A673 (cell line): ENCODE measurements around the gene ISG15. TPM values are rescaled to one million over a fixed set of nuclear protein-coding genes. Genes with fewer than 3 reads are reported as not detected.
A peak's percentile ranks its signal among the peaks of the same experiment; 100 is the strongest.

ENCODE experiments used
- BruUV-seq: library from RNA; stranded (reverse); fragments of 400-500 nt; replicated peaks from 2 replicates; lab custom pipeline; 2021; lab: Mats Ljungman, UMichigan
- CTCF ChIA-PET: fragments of 300-600 bp; sonication (Branson Sonifier 250); formaldehyde crosslinking; loops from one replicate; lab custom pipeline; 2022; ENCODE audit warnings: antibody characterized with exemption; lab: Charles Lee
- POLR2A ChIA-PET: fragments of 300-600 bp; sonication (Branson Sonifier 250); formaldehyde crosslinking; loops from one replicate; lab custom pipeline; 2022; ENCODE audit warnings: antibody characterized with exemption; ENCODE audit not compliant: low non-redundant PET; lab: Charles Lee
- DNase-seq: peaks from one replicate; pipeline ENCODE4 v3.0.0-alpha.2; 2015; ENCODE audit warnings: low spot score
- H3K27ac ChIP-seq: fragments of 200-600 bp; sonication (generic); 2 replicates; pipeline ENCODE4 v1.5.1; 2016; ENCODE audit warnings: mixed run types, low read depth, mild to moderate bottlenecking, mixed read lengths, antibody characterized with exemption, low read length; ENCODE audit not compliant: poor library complexity, severe bottlenecking
- H3K27me3 ChIP-seq: fragments of 200-600 bp; sonication (generic); replicated peaks from 2 replicates; pipeline ENCODE4 v1.6.1; 2017; ENCODE audit warnings: mixed run types, low read depth, mild to moderate bottlenecking, mixed read lengths, antibody characterized with exemption, low read length; ENCODE audit not compliant: insufficient read depth, poor library complexity
- H3K36me3 ChIP-seq: fragments of 200-600 bp; sonication (generic); 2 replicates; pipeline ENCODE4 v1.6.1; 2016; ENCODE audit warnings: mixed run types, mild to moderate bottlenecking, mixed read lengths, antibody characterized with exemption, low read length; ENCODE audit not compliant: insufficient read depth, poor library complexity, severe bottlenecking
- H3K4me1 ChIP-seq: fragments of 200-600 bp; sonication (generic); 2 replicates; pipeline ENCODE4 v1.6.1; 2017; ENCODE audit warnings: mixed run types, mild to moderate bottlenecking, mixed read lengths, antibody characterized with exemption, low read length; ENCODE audit not compliant: insufficient read depth, poor library complexity, severe bottlenecking
- H3K4me3 ChIP-seq: fragments of 200-600 bp; sonication (generic); 2 replicates; pipeline ENCODE4 v1.5.1; 2016; ENCODE audit warnings: low read depth, mixed run types, mild to moderate bottlenecking, mixed read lengths, low read length; ENCODE audit not compliant: poor library complexity, severe bottlenecking
- H3K9me3 ChIP-seq: fragments of 200-600 bp; sonication (generic); 2 replicates; pipeline ENCODE4 v1.6.1; 2016; ENCODE audit warnings: mixed run types, low read depth, mild to moderate bottlenecking, mixed read lengths, antibody characterized with exemption, low read length; ENCODE audit not compliant: poor library complexity, severe bottlenecking
- EZH2 ChIP-seq: fragments of 200-600 bp; sonication (generic); IDR thresholded peaks from 2 replicates; pipeline ENCODE4 v1.6.1; 2017; ENCODE audit warnings: borderline replicate concordance, low read depth, mild to moderate bottlenecking, mixed read lengths, antibody characterized with exemption, low read length; ENCODE audit not compliant: poor library complexity, severe bottlenecking
- intact Hi-C: fragments of 100-400 bp; cut with micrococcal nuclease; formaldehyde crosslinking; loops from one replicate; pipeline ENCODE4 v1.10.0; 2022; ENCODE audit not compliant: unreplicated experiment
- total RNA-seq: library from RNA; stranded (reverse); gene quantifications from 2 replicates; pipeline ENCODE4 v1.2.3, GENCODE V29; 2021
- TF ChIP-seq, protein P1 (sequence below): fragments of 300-800, 200-600 bp; sonication (generic); conservative IDR thresholded peaks from 2 replicates; pipeline ENCODE4 v1.5.1; 2017; ENCODE audit warnings: low read depth, mild to moderate bottlenecking, antibody characterized with exemption, low read length, moderate library complexity, mixed read lengths

ISG15 gene
- total RNA-seq, 1 experiment from 2014 or later: 45.3 TPM

GRCh38 chr1:966704-967300, 46.5 kb upstream of the ISG15 start:
- DNase-seq: peak; percentile 63
- Histone ChIP-seq H3K4me1 (peaks cover 8% of the 10 kb centered on the region), H3K27ac (no peak overlapping the region), H3K27me3 (peaks cover 18% of the 10 kb centered on the region), H3K4me3 (peak overlapping the region; percentile 51), H3K9me3 (no peaks in the 10 kb centered on the region), H3K36me3 (peaks cover 6% of the 10 kb centered on the region)
- no TSS peak for BruUV-seq
- TF ChIP-seq, protein P1, sequence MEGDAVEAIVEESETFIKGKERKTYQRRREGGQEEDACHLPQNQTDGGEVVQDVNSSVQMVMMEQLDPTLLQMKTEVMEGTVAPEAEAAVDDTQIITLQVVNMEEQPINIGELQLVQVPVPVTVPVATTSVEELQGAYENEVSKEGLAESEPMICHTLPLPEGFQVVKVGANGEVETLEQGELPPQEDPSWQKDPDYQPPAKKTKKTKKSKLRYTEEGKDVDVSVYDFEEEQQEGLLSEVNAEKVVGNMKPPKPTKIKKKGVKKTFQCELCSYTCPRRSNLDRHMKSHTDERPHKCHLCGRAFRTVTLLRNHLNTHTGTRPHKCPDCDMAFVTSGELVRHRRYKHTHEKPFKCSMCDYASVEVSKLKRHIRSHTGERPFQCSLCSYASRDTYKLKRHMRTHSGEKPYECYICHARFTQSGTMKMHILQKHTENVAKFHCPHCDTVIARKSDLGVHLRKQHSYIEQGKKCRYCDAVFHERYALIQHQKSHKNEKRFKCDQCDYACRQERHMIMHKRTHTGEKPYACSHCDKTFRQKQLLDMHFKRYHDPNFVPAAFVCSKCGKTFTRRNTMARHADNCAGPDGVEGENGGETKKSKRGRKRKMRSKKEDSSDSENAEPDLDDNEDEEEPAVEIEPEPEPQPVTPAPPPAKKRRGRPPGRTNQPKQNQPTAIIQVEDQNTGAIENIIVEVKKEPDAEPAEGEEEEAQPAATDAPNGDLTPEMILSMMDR: no peak
- TF ChIP-seq EZH2: no peak
- intact Hi-C loops: no loop called here
- POLR2A ChIA-PET: no interaction called here
- CTCF ChIA-PET: no interaction called here

GRCh38 chr1:967466-968343, 45.6 kb upstream of the ISG15 start:
- Histone ChIP-seq H3K27me3 (peaks cover 25% of the 10 kb centered on the region), H3K4me3 (no peak overlapping the region), H3K4me1 (peaks cover 8% of the 10 kb centered on the region), H3K9me3 (no peaks in the 10 kb centered on the region), H3K36me3 (no peaks in the 10 kb centered on the region), H3K27ac (no peak overlapping the region)
- no peak for DNase-seq
- intact Hi-C loops: no loop called here
- TF ChIP-seq, protein P1: no peak
- no peak for TF ChIP-seq EZH2
- ChIA-PET CTCF (no interaction called here), POLR2A (no interaction called here)
- no TSS peak for BruUV-seq

GRCh38 chr1:969260-969855, 43.9 kb upstream of the ISG15 start:
- ChIA-PET POLR2A (interaction anchor here (0.6 kb wide), 1 partner anchor 93 kb away, joined by 4 read pairs; no protein-coding TSS in a partner anchor), CTCF (no interaction called here)
- TF ChIP-seq EZH2: no peak
- TF ChIP-seq, protein P1: no peak
- Histone ChIP-seq H3K27ac (no peak overlapping the region), H3K4me3 (no peak overlapping the region), H3K36me3 (no peaks in the 10 kb centered on the region), H3K9me3 (no peaks in the 10 kb centered on the region), H3K4me1 (peaks cover 8% of the 10 kb centered on the region), H3K27me3 (peaks cover 25% of the 10 kb centered on the region)
- no TSS peak for BruUV-seq
- no peak for DNase-seq
- intact Hi-C loops: no loop called here
